Forelimb muscle (tissue), 1 donor: Measurements from ENCODE around the gene ARFRP1. TPM values are rescaled to one million over a fixed set of nuclear protein-coding genes. Genes with fewer than 3 reads are reported as not detected.
A peak's percentile ranks its signal among the peaks of the same experiment; 100 is the strongest.
"Not testable (repeated sequence)": the region's sequence is repeated elsewhere in the genome, so short reads cannot be mapped to it uniquely, and the experiment has no call there.

Experiments used
- DNase-seq: peaks from one replicate; pipeline ENCODE4 v3.0.0-alpha.2; 2013; ENCODE audit warnings: low read depth
- polyA plus RNA-seq: library from polyadenylated mRNA; unstranded; fragments of 120-200 nt; gene quantifications from one replicate; pipeline ENCODE4 v1.2.1, GENCODE V29; 2013; ENCODE audit not compliant: insufficient read length

The ARFRP1 gene
- polyA plus RNA-seq, 1 donor, result 25.3 TPM

- no peak for DNase-seq
Observed at GRCh38 chr20:63678071-63678470, 29.7 kb downstream of the ARFRP1 start.

GRCh38 chr20:63675681-63676368 is 32.0 kb downstream of the ARFRP1 start:
- no peak for DNase-seq

GRCh38 chr20:63673951-63674350 is 33.8 kb downstream of the ARFRP1 start:
- DNase-seq, result no peak

DNA sequence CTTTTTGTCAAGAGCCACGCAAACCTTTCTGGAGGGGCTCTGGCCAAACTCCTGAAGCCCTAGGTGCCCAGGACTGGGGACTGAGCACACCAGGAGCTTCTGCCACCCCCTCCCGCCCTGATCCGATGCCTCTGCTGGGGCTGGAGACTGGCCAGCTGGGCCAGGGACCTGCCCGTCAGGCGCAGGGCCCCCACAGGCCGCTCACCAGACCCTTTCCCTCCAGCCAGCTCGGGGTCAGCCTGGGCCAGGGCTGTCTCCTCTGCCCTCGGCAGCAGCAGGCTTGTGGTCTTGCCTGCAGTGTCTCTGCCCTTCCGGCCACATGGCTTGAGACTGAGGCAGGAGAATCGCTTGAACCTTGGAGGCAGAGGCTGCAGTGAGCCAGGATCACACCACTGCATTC is 35.1 kb downstream of the ARFRP1 start:
- no peak for DNase-seq

DNA sequence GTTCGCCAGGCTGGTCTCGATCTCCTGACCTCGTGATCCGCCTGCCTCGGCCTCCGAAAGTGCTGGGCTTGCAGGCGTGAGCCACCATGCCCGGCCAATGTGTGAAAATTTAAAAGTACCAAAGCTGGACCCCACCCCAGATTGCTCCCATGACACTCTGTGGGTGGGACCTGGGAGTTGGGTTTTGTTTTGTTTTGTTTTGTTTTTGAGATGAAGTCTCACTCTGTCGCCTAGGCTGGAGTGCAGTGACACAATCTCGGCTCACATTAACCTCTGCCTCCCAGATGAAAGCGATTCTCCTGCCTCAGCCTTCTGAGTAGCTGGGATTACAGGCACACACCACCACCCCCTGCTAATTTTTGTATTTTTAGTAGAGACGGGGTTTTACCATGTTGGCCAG is 36.1 kb downstream of the ARFRP1 start:
- DNase-seq, result not testable (repeated sequence)

- no peak for DNase-seq
Observed at GRCh38 chr20:63668351-63668750, 39.4 kb downstream of the ARFRP1 start.

DNA sequence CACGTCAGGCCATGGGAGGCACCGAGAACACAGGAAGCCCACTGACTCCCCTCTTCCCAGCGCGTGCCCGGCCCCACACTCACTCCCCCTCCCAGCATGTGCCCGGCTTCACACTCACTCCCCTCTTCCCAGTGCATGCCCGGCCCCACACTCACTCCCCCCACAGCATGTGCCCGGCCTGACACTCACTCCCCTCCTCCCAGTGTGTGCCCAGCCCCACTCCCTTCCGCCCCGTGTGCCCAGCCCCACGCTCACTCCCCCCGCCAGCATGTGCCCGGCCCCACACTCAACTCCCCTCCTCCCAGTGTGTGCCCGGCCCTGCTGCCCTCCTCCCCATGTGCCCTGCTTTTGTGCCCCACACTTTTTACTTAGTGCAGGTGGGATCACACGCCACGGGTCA is 39.9 kb downstream of the ARFRP1 start:
- DNase-seq, result no peak

DNA sequence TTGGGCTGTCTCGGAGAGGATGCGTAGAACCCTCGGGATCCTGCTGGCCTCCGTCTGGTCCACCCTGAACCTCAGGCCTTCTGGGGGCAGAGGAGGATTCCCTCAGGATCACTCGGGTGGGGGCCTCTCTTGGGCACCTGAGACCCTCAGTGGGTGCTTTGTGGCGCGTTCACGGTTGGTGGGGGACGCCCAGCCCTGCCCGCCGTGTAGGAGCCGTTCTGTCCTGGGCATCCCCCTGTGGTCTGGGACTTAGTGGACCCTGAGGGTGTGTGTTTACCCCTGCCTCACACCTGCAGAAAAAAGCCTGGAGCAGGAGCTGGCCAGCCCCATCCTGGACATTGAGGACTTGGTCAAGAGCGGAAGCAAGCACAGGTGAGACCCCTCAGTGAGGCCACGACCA is 42.1 kb downstream of the ARFRP1 start:
- DNase-seq, result no peak

GRCh38 chr20:63664861-63665594 is 42.7 kb downstream of the ARFRP1 start:
- DNase-seq, result no peak

GRCh38 chr20:63664143-63664851 is 43.5 kb downstream of the ARFRP1 start:
- DNase-seq, result no peak

DNA sequence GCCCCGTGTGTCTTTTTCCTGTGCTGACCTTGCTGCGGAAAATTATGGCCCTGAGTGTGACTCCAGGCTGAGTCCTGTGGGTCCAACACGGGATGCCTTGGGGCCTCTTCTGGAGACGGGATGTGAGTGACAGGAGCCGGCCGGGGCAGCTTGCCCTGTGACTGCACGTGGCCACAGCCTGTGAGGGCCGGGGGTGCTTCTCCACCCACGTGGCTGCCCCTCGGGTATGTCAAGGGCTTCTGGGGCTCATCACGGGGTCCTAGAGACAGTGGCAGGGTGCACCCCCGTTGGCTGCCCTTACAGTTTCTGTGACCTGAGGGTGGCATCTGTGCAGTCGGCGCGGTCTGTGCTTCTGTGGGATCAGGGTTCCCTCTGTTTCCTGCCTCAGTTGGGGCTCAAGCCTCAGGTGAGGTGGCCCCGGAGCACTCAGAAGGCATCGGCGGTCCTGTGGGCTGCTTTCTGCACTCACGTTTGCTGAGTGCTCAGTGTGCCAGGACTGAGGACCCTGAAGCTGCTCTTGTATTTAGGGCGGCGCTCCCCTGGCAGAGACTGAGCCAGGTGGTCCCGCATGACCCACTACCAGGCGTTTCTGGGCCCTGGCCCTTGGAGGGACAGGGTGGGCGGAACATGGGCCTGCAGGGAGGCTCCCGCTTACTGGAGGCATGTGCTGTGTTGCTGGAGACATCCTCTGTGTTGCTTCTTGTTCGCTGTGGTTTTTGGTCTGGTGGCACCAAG is 44.3 kb downstream of the ARFRP1 start:
- DNase-seq, result no peak

- no peak for DNase-seq
Observed at GRCh38 chr20:63662813-63663189, 45.0 kb downstream of the ARFRP1 start.

GRCh38 chr20:63661959-63662812 is 45.6 kb downstream of the ARFRP1 start:
- DNase-seq, result no peak

DNA sequence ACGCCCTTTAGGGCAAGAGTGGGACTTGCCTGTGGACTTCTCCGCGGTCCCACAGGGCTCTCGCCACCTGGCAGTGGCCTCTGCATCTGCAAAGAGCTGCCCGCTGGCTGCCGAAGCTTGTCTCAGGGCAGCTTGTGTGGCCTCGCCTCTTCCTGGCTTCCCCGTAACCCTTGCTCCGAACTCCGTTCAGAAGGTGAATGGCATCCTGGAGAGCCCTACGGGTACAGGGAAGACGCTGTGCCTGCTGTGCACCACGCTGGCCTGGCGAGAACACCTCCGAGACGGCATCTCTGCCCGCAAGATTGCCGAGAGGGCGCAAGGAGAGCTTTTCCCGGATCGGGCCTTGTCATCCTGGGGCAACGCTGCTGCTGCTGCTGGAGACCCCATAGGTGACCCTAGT is 46.7 kb downstream of the ARFRP1 start:
- no peak for DNase-seq

- DNase-seq, result no peak
Observed at GRCh38 chr20:63660622-63661021, 47.2 kb downstream of the ARFRP1 start.

DNA sequence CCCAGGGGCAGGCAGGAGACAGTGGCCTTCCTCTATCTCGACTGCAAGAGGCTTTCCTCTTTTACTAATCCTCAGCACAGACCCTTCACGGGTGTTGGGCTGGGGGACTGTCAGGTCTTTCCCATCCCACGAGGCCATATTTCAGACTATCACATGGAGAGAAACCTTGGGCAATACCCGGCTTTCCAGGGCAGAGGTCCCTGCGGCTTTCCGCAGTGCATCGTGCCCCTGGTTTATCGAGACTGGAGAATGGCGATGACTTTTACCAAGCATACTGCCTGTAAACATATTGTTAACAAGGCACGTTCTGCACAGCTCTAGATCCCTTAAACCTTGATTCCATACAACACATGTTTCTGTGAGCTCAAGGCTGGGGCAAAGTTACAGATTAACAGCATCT is 47.6 kb downstream of the ARFRP1 start:
- DNase-seq, result not testable (repeated sequence)

DNA sequence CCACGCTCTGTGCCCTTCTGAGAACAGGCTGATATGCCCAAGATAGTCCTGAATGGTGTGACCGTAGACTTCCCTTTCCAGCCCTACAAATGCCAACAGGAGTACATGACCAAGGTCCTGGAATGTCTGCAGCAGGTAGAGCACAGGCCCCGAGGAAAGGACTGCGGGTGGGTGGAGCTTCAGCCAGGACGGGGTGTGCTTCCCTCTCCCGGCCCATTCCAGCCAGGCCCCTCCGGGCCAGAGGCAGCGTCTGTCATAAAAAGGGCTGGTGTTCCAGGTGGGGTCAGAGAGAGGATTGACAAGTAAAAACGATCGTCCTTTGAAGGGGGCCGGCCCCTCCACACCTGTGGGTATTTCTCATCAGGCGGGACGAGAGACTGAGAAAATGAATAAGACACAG is 48.4 kb downstream of the ARFRP1 start:
- no peak for DNase-seq

DNA sequence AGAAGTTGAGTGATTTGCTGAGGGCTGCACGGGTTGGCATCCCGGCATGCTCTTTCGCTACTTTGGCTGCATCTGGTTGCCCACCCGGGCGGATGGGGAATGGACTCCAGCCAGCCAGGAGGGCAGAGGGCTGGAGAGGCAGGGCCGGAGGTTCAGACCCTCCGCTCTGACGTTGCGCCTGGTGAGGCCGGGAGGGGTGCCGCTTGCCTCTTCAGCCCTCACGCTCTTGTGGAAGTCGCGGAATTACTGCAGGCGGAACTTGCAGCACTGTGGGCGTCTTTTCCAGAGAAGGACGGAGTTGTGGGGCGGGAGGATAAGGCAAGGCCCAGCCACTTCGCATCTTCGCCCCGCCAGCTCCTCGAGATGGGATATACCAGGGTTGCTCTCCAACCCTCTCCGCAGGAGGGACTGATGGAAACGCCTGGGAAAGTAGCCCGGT is 49.0 kb downstream of the ARFRP1 start:
- no peak for DNase-seq

DNA sequence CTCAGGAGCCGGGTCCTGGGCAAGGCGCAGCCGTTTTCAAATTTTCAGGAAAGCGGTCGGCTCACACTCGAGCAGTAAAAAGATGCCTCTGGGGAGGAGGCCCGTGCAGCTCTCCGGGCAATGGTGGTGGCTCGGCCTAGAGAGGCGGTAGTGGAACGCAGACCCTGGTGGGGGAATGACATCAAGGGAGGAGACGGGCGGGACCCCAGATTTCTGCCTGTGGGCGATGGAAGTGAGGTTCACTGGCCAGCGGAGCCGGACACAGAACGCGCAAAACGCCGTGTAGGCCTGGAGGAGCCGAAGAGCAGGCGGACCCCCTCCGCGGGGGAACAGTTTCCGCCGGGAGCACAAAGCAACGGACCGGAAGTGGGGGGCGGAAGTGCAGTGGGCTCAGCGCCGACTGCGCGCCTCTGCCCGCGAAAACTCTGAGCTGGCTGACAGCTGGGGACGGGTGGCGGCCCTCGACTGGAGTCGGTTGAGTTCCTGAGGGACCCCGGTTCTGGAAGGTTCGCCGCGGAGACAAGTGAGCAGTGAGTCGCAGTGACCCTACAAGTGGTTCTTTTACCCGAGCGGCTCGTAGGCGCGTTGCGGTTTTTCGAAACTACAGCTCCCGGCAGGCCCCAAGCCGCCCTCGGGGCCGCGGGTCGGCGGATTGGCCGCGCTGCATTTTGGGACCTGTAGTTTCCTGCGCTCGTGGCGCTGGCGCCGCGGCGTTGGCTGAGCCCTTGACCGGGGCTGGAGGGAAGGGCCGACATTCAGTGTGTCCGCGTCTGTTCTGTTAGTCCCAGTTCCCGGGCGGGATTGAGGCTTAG is 49.6 kb downstream of the ARFRP1 start, which contains the start of gene RTEL1:
Gene RTEL1 (plus strand): TSS at position 376 of the 812 bp plus-strand sequence. CDS start 1,091 bp downstream, outside the sequence.
- peak; percentile 81 for DNase-seq
